Endothelial cell of umbilical vein (primary cell): ENCODE measurements around the gene ABCB9. TPM values are rescaled to one million over a fixed set of nuclear protein-coding genes. Genes with fewer than 3 reads are reported as not detected.

Source experiments
- BruUV-seq: library from RNA; stranded (reverse); fragments of 400-500 nt; replicated peaks from 2 replicates; lab custom pipeline; 2021; lab: Mats Ljungman, UMichigan
- CTCF ChIA-PET: fragments of 300-600, 350-600 bp; sonication (Branson Sonifier 250); formaldehyde crosslinking; loops from one replicate; lab custom pipeline; 2021; ENCODE audit warnings: antibody characterized with exemption, inconsistent platforms; lab: Charles Lee
- POLR2A ChIA-PET: fragments of 300-600, 350-600 bp; sonication (Branson Sonifier 250); formaldehyde crosslinking; loops from one replicate; lab custom pipeline; 2021; ENCODE audit warnings: antibody characterized with exemption, inconsistent platforms; lab: Charles Lee
- DNase-seq: peaks from one replicate; pipeline ENCODE4 v3.0.0-alpha.2; 2011; ENCODE audit warnings: low read depth, low spot score
- FAIRE-seq: peaks from 2 replicates; lab custom pipeline; 2011; peaks lifted over from hg19 to GRCh38; lab: Jason Lieb, UNC
- H2AFZ ChIP-seq: 2 replicates; pipeline ENCODE4 v1.6.0; 2012; ENCODE audit warnings: low read depth, low read length, control low read depth, inconsistent platforms
- H3K27ac ChIP-seq: 2 replicates; pipeline ENCODE4 v1.5.1; 2011; ENCODE audit warnings: low read depth, mild to moderate bottlenecking, control low read depth, low read length, moderate library complexity; ENCODE audit not compliant: insufficient read depth
- H3K27me3 ChIP-seq, 2 experiments: 2 replicates each; pipeline versions ENCODE4 v1.6.0 to v1.6.1; 2011; ENCODE audit warnings: low read length in 2 of 2, mixed read lengths in 1 of 2; ENCODE audit not compliant: control insufficient read depth in 2 of 2, insufficient read depth in 2 of 2
- H3K36me3 ChIP-seq, 2 experiments: 2 replicates in 1 of 2; 3 replicates in 1 of 2; pipeline ENCODE4 v1.5.1; 2011; ENCODE audit warnings: low read length in 2 of 2, mild to moderate bottlenecking in 1 of 2, moderate library complexity in 1 of 2; ENCODE audit not compliant: control insufficient read depth in 2 of 2, insufficient read depth in 2 of 2; ENCODE audit errors: extremely low read depth in 1 of 2
- H3K4me1 ChIP-seq: 3 replicates; pipeline ENCODE4 v1.5.1; 2011; ENCODE audit warnings: mild to moderate bottlenecking, low read length; ENCODE audit not compliant: control insufficient read depth, insufficient read depth; ENCODE audit errors: extremely low read depth
- H3K4me2 ChIP-seq: 2 replicates; pipeline ENCODE4 v1.6.1; 2011; ENCODE audit warnings: low read length, control low read depth, mixed read lengths; ENCODE audit not compliant: insufficient read depth
- H3K4me3 ChIP-seq, 3 experiments: fragments of 200-600 bp in 1 of 3; sonication (generic), shearing (Covaris generic) in 1 of 3; replicated peaks in 1 of 3; 2 replicates each; pipeline ENCODE4 v1.5.1; 2011 to 2016; ENCODE audit warnings: control low read depth in 3 of 3, low read length in 3 of 3, mild to moderate bottlenecking in 2 of 3, inconsistent platforms in 1 of 3, low read depth in 1 of 3, moderate library complexity in 1 of 3; ENCODE audit not compliant: insufficient read depth in 1 of 3
- H3K79me2 ChIP-seq: 2 replicates; pipeline ENCODE4 v1.6.0; 2012; ENCODE audit warnings: low read length, inconsistent platforms; ENCODE audit not compliant: control insufficient read depth, insufficient read depth
- H3K9ac ChIP-seq: replicated peaks from 2 replicates; pipeline ENCODE3; 2011; ENCODE audit warnings: low read length, control low read depth; ENCODE audit not compliant: insufficient read depth; ENCODE audit errors: extremely low read depth
- H3K9me1 ChIP-seq: replicated peaks from 3 replicates; pipeline ENCODE4 v1.6.0; 2011; ENCODE audit warnings: mild to moderate bottlenecking, low read length; ENCODE audit not compliant: control insufficient read depth, insufficient read depth; ENCODE audit errors: extremely low read depth
- H3K9me3 ChIP-seq: replicated peaks from 2 replicates; pipeline ENCODE4 v1.5.1; 2012; ENCODE audit warnings: low read length, inconsistent platforms; ENCODE audit not compliant: control insufficient read depth, insufficient read depth
- H4K20me1 ChIP-seq: replicated peaks from 2 replicates; pipeline ENCODE3; 2011; ENCODE audit warnings: mild to moderate bottlenecking, low read length; ENCODE audit not compliant: control insufficient read depth, insufficient read depth; ENCODE audit errors: extremely low read depth
- CTCF ChIP-seq, 2 donors: IDR thresholded peaks; 1 replicate in 1 of 2; 2 replicates in 1 of 2; pipeline ENCODE4 v1.5.1; 2011; ENCODE audit warnings: low read length in 2 of 2, mild to moderate bottlenecking in 2 of 2, moderate library complexity in 2 of 2, control low read depth in 1 of 2, inconsistent platforms in 1 of 2, low read depth in 1 of 2; ENCODE audit not compliant: insufficient read depth in 1 of 2; ENCODE audit errors: extremely low read depth in 1 of 2
- EZH2 ChIP-seq: IDR thresholded peaks from 2 replicates; pipeline ENCODE4 v1.6.1; 2012; ENCODE audit warnings: borderline replicate concordance, low read depth, mild to moderate bottlenecking, moderate library complexity, low read length, inconsistent platforms; ENCODE audit not compliant: severe bottlenecking
- FOS ChIP-seq: IDR thresholded peaks from 2 replicates; pipeline ENCODE4 v1.6.1; 2011; ENCODE audit warnings: mild to moderate bottlenecking, low read length, moderate library complexity, borderline replicate concordance; ENCODE audit not compliant: insufficient read depth
- GATA2 ChIP-seq: IDR thresholded peaks from 2 replicates; pipeline ENCODE4 v1.7.0; 2011; ENCODE audit warnings: low read depth, mild to moderate bottlenecking, moderate library complexity, mixed read lengths, low read length; ENCODE audit not compliant: insufficient read length, insufficient read depth
- JUN ChIP-seq: IDR thresholded peaks from 2 replicates; pipeline ENCODE4 v1.6.1; 2011; ENCODE audit warnings: borderline replicate concordance, low read depth; ENCODE audit not compliant: insufficient read length, insufficient read depth
- MAX ChIP-seq: IDR thresholded peaks from 2 replicates; pipeline ENCODE4 v1.6.1; 2011; ENCODE audit not compliant: insufficient read depth, insufficient read length
- MYC ChIP-seq: IDR thresholded peaks from one replicate; pipeline ENCODE4 v1.6.1; 2011; ENCODE audit warnings: mild to moderate bottlenecking, low read depth, low read length
- POLR2A ChIP-seq: IDR thresholded peaks from 2 replicates; pipeline ENCODE4 v1.6.1; 2012; ENCODE audit warnings: low read depth, mild to moderate bottlenecking, control low read depth, low read length
- POLR2AphosphoS5 ChIP-seq: IDR thresholded peaks from 2 replicates; pipeline ENCODE4 v1.6.1; 2012; ENCODE audit warnings: low read depth, mild to moderate bottlenecking, control low read depth, low read length, moderate library complexity; ENCODE audit not compliant: insufficient read depth
- dilution Hi-C: fragments of 300-500 bp; cut with MboI; formaldehyde crosslinking; loops from one replicate; pipeline ENCODE4 v1.15.0; 2019; ENCODE audit warnings: low sequenced_read_pairs; ENCODE audit not compliant: extremely low pct_ligation_motif_present
- intact Hi-C: fragments of 100-400 bp; cut with micrococcal nuclease; formaldehyde crosslinking; loops from one replicate; pipeline ENCODE4 v1.10.0; 2022
- polyA plus RNA-seq, 4 experiments: library from polyadenylated mRNA; depleted of rRNA in 3 of 4; stranded (reverse) in 3 of 4; unstranded in 1 of 4; fragments of >200 nt; gene quantifications; 2 replicates each; pipeline versions ENCODE4 v1.2.1 to v1.2.3, GENCODE V29; 2011 to 2012; ENCODE audit warnings: missing spikeins in 1 of 4
- total RNA-seq: library from RNA; stranded (reverse); gene quantifications from 2 replicates; pipeline ENCODE4 v1.2.3, GENCODE V29; 2021

Gene ABCB9
- total and polyA plus RNA-seq, 2 donors (not counting 3 experiments of a cell fraction or from before 2014, with no cell fraction given): 11.7 to 16.9 TPM

GRCh38 chr12:122886161-122886560, 80.1 kb downstream of the ABCB9 start:
- intact Hi-C loops: no loop called here
- Histone ChIP-seq H3K27me3 (no peaks in the 10 kb centered on the region), H3K9me3 (no peaks in the 10 kb centered on the region), H3K36me3 (no peaks in the 10 kb centered on the region), H3K4me3 (no peak overlapping the region), H3K27ac (no peak overlapping the region), H4K20me1 (no peaks in the 10 kb centered on the region), H3K9me1 (no peaks in the 10 kb centered on the region), H3K79me2 (peaks cover 86% of the 10 kb centered on the region), H3K4me1 (peaks cover 55% of the 10 kb centered on the region), H3K9ac (no peak overlapping the region), H2AFZ (no peak overlapping the region), H3K4me2 (no peak overlapping the region)
- TF ChIP-seq EZH2 (no peak), FOS (no peak), JUN (no peak), CTCF (IDR thresholded peaks at IDR 0.05; ENCODE audit: extremely low read depth in 1 of 2, insufficient read depth in 1 of 2, low read depth in 1 of 2, low read length in 2 of 2) (no peak), POLR2A (no peak), MAX (no peak), MYC (no peak), GATA2 (no peak), POLR2AphosphoS5 (no peak)
- BruUV-seq: no TSS peak
- ChIA-PET POLR2A (no interaction called here), CTCF (interaction anchor here (1.0 kb wide), 2 partner anchors 54 to 352 kb away, joined by 3 read pairs; no protein-coding TSS in a partner anchor)
- FAIRE-seq (no peak), DNase-seq (no peak)
- dilution Hi-C loops: no loop called here
